K562 (cell line): ENCODE measurements around the gene HKDC1. TPM values are rescaled to one million over a fixed set of nuclear protein-coding genes. Genes with fewer than 3 reads are reported as not detected.

Experiments used
- ASH1L ChIP-seq: fragments of 450-650 bp; IDR thresholded peaks from 2 replicates; pipeline ENCODE4 v1.6.1; 2018; ENCODE audit warnings: borderline replicate concordance, mild to moderate bottlenecking, low read depth; ENCODE audit not compliant: partially characterized antibody
- BRF1 ChIP-seq: IDR thresholded peaks from 3 replicates; pipeline ENCODE4 v1.6.1; 2011; ENCODE audit warnings: borderline replicate concordance, mild to moderate bottlenecking; ENCODE audit not compliant: insufficient read length; ENCODE audit errors: extremely low read depth
- CBX2 ChIP-seq: fragments of 200-600 bp; sonication (generic); IDR thresholded peaks from one replicate; pipeline ENCODE4 v1.6.1; 2012; ENCODE audit warnings: mild to moderate bottlenecking, low read length, inconsistent platforms; ENCODE audit not compliant: insufficient read depth, poor library complexity, severe bottlenecking
- CEBPG ChIP-seq, 3 experiments: fragments of 200-800 bp in 1 of 3; sonication (Bioruptor generic) in 1 of 3; sonication (generic) in 1 of 3; formaldehyde crosslinking in 1 of 3; IDR thresholded peaks in 2 of 3; conservative IDR thresholded peaks in 1 of 3; 2 replicates each; pipeline versions ENCODE4 v1.6.1 to v1.8.0; 2016 to 2022; ENCODE audit warnings: missing compliant biosample characterization in 2 of 3, missing genetic modification characterization in 2 of 3, mild to moderate bottlenecking in 1 of 3, missing genetic modification reagents in 1 of 3
- COPS2 ChIP-seq: fragments of 450-650 bp; conservative IDR thresholded peaks from 2 replicates; pipeline ENCODE4 v1.6.1; 2016; ENCODE audit warnings: mild to moderate bottlenecking, moderate library complexity
- EHMT2 ChIP-seq: fragments of 450-650 bp; IDR thresholded peaks from 2 replicates; pipeline ENCODE4 v1.6.1; 2018; ENCODE audit warnings: antibody characterized with exemption
- GATAD2A ChIP-seq: fragments of 450-650 bp; IDR thresholded peaks from 2 replicates; pipeline ENCODE4 v1.6.1; 2017
- GTF2A2 ChIP-seq: IDR thresholded peaks from 2 replicates; pipeline ENCODE4 v1.6.1; 2016; ENCODE audit warnings: mild to moderate bottlenecking, missing genetic modification characterization, missing compliant biosample characterization
- GTF2B ChIP-seq: IDR thresholded peaks from 2 replicates; pipeline ENCODE4 v1.6.1; 2011; ENCODE audit not compliant: insufficient read length; ENCODE audit errors: extremely low read depth
- HDGF ChIP-seq: fragments of 450-650 bp; IDR thresholded peaks from 2 replicates; pipeline ENCODE4 v1.6.1; 2016
- HEY1 ChIP-seq: fragments of 250-450 bp; sonication (Bioruptor Pico); IDR thresholded peaks from 2 replicates; pipeline ENCODE4 v1.5.0; 2020; ENCODE audit warnings: mild to moderate bottlenecking, moderate library complexity, borderline replicate concordance
- HNRNPH1 ChIP-seq: fragments of 200-400 bp; formaldehyde crosslinking; optimal IDR thresholded peaks from 2 replicates; pipeline ENCODE3; 2017; ENCODE audit warnings: low read depth, mild to moderate bottlenecking, low read length, moderate library complexity
- ID3 ChIP-seq, 2 experiments: fragments of 250-450 bp in 1 of 2; fragments of 450-650 bp in 1 of 2; sonication (Bioruptor Pico) in 1 of 2; IDR thresholded peaks; 2 replicates each; pipeline versions ENCODE4 v1.6.1 to v1.8.0; 2016 to 2021; ENCODE audit warnings: mild to moderate bottlenecking in 2 of 2, moderate library complexity in 2 of 2, missing compliant biosample characterization in 1 of 2, missing genetic modification characterization in 1 of 2
- JUND ChIP-seq, 2 experiments: IDR thresholded peaks; 2 replicates in 1 of 2; 3 replicates in 1 of 2; pipeline ENCODE4 v1.6.1; 2011; ENCODE audit warnings: borderline replicate concordance in 2 of 2, low read depth in 2 of 2, low read length in 2 of 2, improper control_type of control experiment in 1 of 2, missing biosample characterization in 1 of 2, missing genetic modification characterization in 1 of 2, missing genetic modification reagents in 1 of 2
- L3MBTL2 ChIP-seq: fragments of 450-650 bp; IDR thresholded peaks from 2 replicates; pipeline ENCODE4 v1.6.1; 2016; ENCODE audit warnings: mild to moderate bottlenecking, moderate library complexity
- MCM5 ChIP-seq: fragments of 450-650 bp; IDR thresholded peaks from 2 replicates; pipeline ENCODE4 v1.6.1; 2016; ENCODE audit warnings: low read depth
- NR3C1 ChIP-seq: sonication (generic); formaldehyde crosslinking; IDR thresholded peaks from 2 replicates; pipeline ENCODE4 v1.8.1; 2022; ENCODE audit warnings: missing genetic modification reagents
- PYGO2 ChIP-seq: fragments of 450-650 bp; IDR thresholded peaks from 2 replicates; pipeline ENCODE4 v1.6.1; 2016; ENCODE audit warnings: mild to moderate bottlenecking, missing genetic modification characterization, moderate library complexity, missing compliant biosample characterization
- RBFOX2 ChIP-seq: fragments of 200-400 bp; formaldehyde crosslinking; IDR thresholded peaks from 2 replicates; pipeline ENCODE4 v1.6.1; 2017; ENCODE audit warnings: low read depth, mild to moderate bottlenecking, low read length, moderate library complexity
- RHOXF2B ChIP-seq: fragments of 250-450 bp; sonication (Bioruptor Pico); conservative IDR thresholded peaks from 2 replicates; pipeline ENCODE4 v1.5.1; 2021
- SIN3A ChIP-seq, 2 experiments: fragments of 150-350 bp in 1 of 2; IDR thresholded peaks; 2 replicates each; pipeline ENCODE4 v1.6.1; 2011 to 2016; ENCODE audit warnings: borderline replicate concordance in 2 of 2, low read depth in 2 of 2, low read length in 2 of 2, mild to moderate bottlenecking in 2 of 2, moderate library complexity in 2 of 2; ENCODE audit not compliant: control insufficient read depth in 1 of 2
- SLC30A9 ChIP-seq: fragments of 250-450 bp; sonication (Bioruptor Pico); IDR thresholded peaks from 2 replicates; pipeline ENCODE4 v1.8.0; 2022; ENCODE audit warnings: mild to moderate bottlenecking, moderate library complexity
- WHSC1 ChIP-seq: IDR thresholded peaks from one replicate; pipeline ENCODE4 v1.6.1; 2012; ENCODE audit warnings: low read length, control low read depth, inconsistent platforms
- ZFPM2 ChIP-seq: fragments of 250-450 bp; sonication (Bioruptor Pico); IDR thresholded peaks from 2 replicates; pipeline ENCODE4 v1.5.1; 2022; ENCODE audit warnings: mild to moderate bottlenecking
- ZNF184 ChIP-seq: sonication (generic); formaldehyde crosslinking; IDR thresholded peaks from 2 replicates; pipeline ENCODE4 v1.5.0; 2020; ENCODE audit warnings: missing genetic modification reagents
- ZNF232 ChIP-seq: sonication (generic); formaldehyde crosslinking; IDR thresholded peaks from 2 replicates; pipeline ENCODE4 v1.8.0; 2022; ENCODE audit warnings: mild to moderate bottlenecking, missing genetic modification reagents
- ZNF274 ChIP-seq: IDR thresholded peaks from 2 replicates; pipeline ENCODE4 v1.6.1; 2011; ENCODE audit warnings: low read depth, mild to moderate bottlenecking, low read length, moderate library complexity, borderline replicate concordance
- ZNF57 ChIP-seq: fragments of 450-650 bp; formaldehyde crosslinking; IDR thresholded peaks from 2 replicates; pipeline ENCODE4 v1.4.0; 2020; ENCODE audit warnings: mild to moderate bottlenecking, moderate library complexity
- polyA plus RNA-seq, 8 experiments: library from polyadenylated mRNA; depleted of rRNA in 4 of 8; stranded (reverse) in 5 of 8; unstranded in 3 of 8; fragments of >200 nt; fragmentation: Nextera tagmentation in 2 of 8; fragmentation: Illumina TruSeq in 1 of 8; extraction: Ambion mirVana in 2 of 8; extraction: Trizol in 1 of 8; gene quantifications; 2 replicates each; pipeline versions ENCODE4 v1.2.1 to v1.2.3, GENCODE V29; 2011 to 2014; ENCODE audit warnings: inconsistent platforms in 1 of 8, missing spikeins in 1 of 8
- total RNA-seq, 7 experiments: library from RNA; depleted of rRNA in 6 of 7; stranded (reverse); fragments of >200 nt in 6 of 7; fragmentation: Illumina TruSeq in 2 of 7; extraction: Trizol in 2 of 7; gene quantifications; 2 replicates each; pipeline versions ENCODE4 v1.2.1 to v1.2.3, GENCODE V29; 2011 to 2021; ENCODE audit warnings: low replicate concordance in 1 of 7

HKDC1 gene
- total and polyA plus RNA-seq, 9 of the 15 experiments (the other 6 are each of a cell fraction or from before 2014, with no cell fraction given): 0.04 to 0.22 (median 0.11) TPM; not detected in 5

- TF ChIP-seq ASH1L: no peak
- TF ChIP-seq ZNF232: 0 out of 2 replicates have a peak, but pooled peaks have one; percentile 25
- TF ChIP-seq COPS2: no peak
- no peak for TF ChIP-seq ZNF57 (CRISPR knock-in tag)
- no peak for TF ChIP-seq HNRNPH1
- TF ChIP-seq GATAD2A: no peak
- peak; percentile 35; the same call in 1 of the 2 replicates for TF ChIP-seq PYGO2 (tag)
- no peak for TF ChIP-seq BRF1
- TF ChIP-seq ZFPM2 (CRISPR knock-in tag): no peak
- no peak for TF ChIP-seq MCM5
- no peak for TF ChIP-seq ZNF184 (CRISPR knock-in tag)
- TF ChIP-seq RHOXF2B (CRISPR knock-in tag): no peak; the same call in 1 of the 2 replicates
- TF ChIP-seq HEY1 (CRISPR knock-in tag): no peak; the same call in 1 of the 2 replicates
- no peak for TF ChIP-seq NR3C1 (CRISPR knock-in tag)
- no peak for TF ChIP-seq ZNF274
- no peak for TF ChIP-seq ID3 (CRISPR knock-in tag; IDR thresholded peaks at IDR 0.05)
- TF ChIP-seq ID3 (tag; IDR thresholded peaks at IDR 0.05): peak; percentile 81; the same call in 1 of the 2 replicates
- TF ChIP-seq RBFOX2: peak; percentile 97
- no peak for TF ChIP-seq CBX2
- TF ChIP-seq WHSC1: no peak
- TF ChIP-seq GTF2A2: no peak
- TF ChIP-seq SLC30A9 (CRISPR knock-in tag): no peak
- TF ChIP-seq JUND (IDR thresholded peaks at IDR 0.05; ENCODE audit: borderline replicate concordance, low read depth, low read length): no peak; the same call in 1 of the 2 replicates
- TF ChIP-seq JUND (tag; IDR thresholded peaks at IDR 0.05; ENCODE audit: borderline replicate concordance, low read depth, low read length): peak; percentile 82; the same call in 2 of the 3 replicates
- TF ChIP-seq L3MBTL2: peak; percentile 98
- peak; percentile 79 for TF ChIP-seq CEBPG (CRISPR knock-in tag; IDR thresholded peaks at IDR 0.05)
- peak; percentile 26 to 45; a peak in 3 of 4 replicates for TF ChIP-seq CEBPG (tag; conservative IDR thresholded peaks at IDR 0.05 in 1 of 2, IDR thresholded peaks at IDR 0.05 in 1 of 2)
- TF ChIP-seq SIN3A (IDR thresholded peaks at IDR 0.05; ENCODE audit: borderline replicate concordance in 2 of 2, control insufficient read depth in 1 of 2, low read depth in 2 of 2, low read length in 2 of 2): peak; percentile 92 to 98; a peak in 3 of 4 replicates
- TF ChIP-seq HDGF: no peak
- no peak for TF ChIP-seq EHMT2
- TF ChIP-seq GTF2B: no peak
Measured at GRCh38 chr10:69179743-69180524, 40.2 kb upstream of the HKDC1 start, which contains the start of gene SUPV3L1 (continued).
